ENCODE data around the gene FAM171A1.
"Not testable (repeated sequence)": the region's sequence is repeated elsewhere in the genome, so short reads cannot be mapped to it uniquely, and the experiment has no call there.

Gene FAM171A1

GRCh38 chr10:15333909-15334649 is 37.0 kb downstream of the FAM171A1 start:
- no peak for TF ChIP-seq ZFX (IDR thresholded peaks at IDR 0.05)
- no peak overlapping the region for H3K27ac ChIP-seq

GRCh38 chr10:15333181-15333580 is 37.9 kb downstream of the FAM171A1 start:
- H3K27ac ChIP-seq, result not testable (repeated sequence)

GRCh38 chr10:15331461-15331860 is 39.6 kb downstream of the FAM171A1 start:
- H3K27ac ChIP-seq, result no peak overlapping the region
- TF ChIP-seq ZFX (IDR thresholded peaks at IDR 0.05) (no peak), CTCF (conservative IDR thresholded peaks at IDR 0.05) (no peak)

GRCh38 chr10:15329437-15329836 is 41.7 kb downstream of the FAM171A1 start:
- H3K27ac ChIP-seq, result no peak overlapping the region
- TF ChIP-seq ZFX (IDR thresholded peaks at IDR 0.05) (no peak), CTCF (conservative IDR thresholded peaks at IDR 0.05) (no peak)

- TF ChIP-seq CTCF (conservative IDR thresholded peaks at IDR 0.05), result no peak
- no peak for TF ChIP-seq ZFX (IDR thresholded peaks at IDR 0.05)
- no peak overlapping the region for H3K27ac ChIP-seq
Observed at GRCh38 chr10:15325944-15326284, 45.2 kb downstream of the FAM171A1 start.

- TF ChIP-seq CTCF (conservative IDR thresholded peaks at IDR 0.05) (no peak), ZFX (IDR thresholded peaks at IDR 0.05) (no peak)
- no peak overlapping the region for H3K27ac ChIP-seq
Observed at GRCh38 chr10:15325243-15325943, 45.7 kb downstream of the FAM171A1 start.

GRCh38 chr10:15324611-15325010 is 46.5 kb downstream of the FAM171A1 start:
- no peak overlapping the region for H3K27ac ChIP-seq
- TF ChIP-seq ZFX (IDR thresholded peaks at IDR 0.05) (no peak), CTCF (conservative IDR thresholded peaks at IDR 0.05) (no peak)

- no peak overlapping the region for H3K27ac ChIP-seq
- TF ChIP-seq ZFX (IDR thresholded peaks at IDR 0.05) (no peak), CTCF (conservative IDR thresholded peaks at IDR 0.05) (no peak)
Observed at GRCh38 chr10:15324113-15324512, 47.0 kb downstream of the FAM171A1 start.

Data from C4-2B (cell line).